ENCODE measurements around the gene WWC1. TPM values are rescaled to one million over a fixed set of nuclear protein-coding genes. Genes with fewer than 3 reads are reported as not detected.

Gene WWC1
- total and polyA plus RNA-seq, 12 donors = 0.79 to 7.8 (median 1.2) TPM

GRCh38 chr5:168451565-168451964 lies 160.1 kb downstream of the WWC1 start:
- no peak overlapping the region for H3K27ac ChIP-seq

GRCh38 chr5:168455201-168455600 lies 163.8 kb downstream of the WWC1 start:
- Histone ChIP-seq H3K9me3 (peaks cover 0 to 5% (median 0%) of the 10 kb centered on the region in 11 donors), H3K36me3 (no peaks in the 10 kb centered on the region), H3K4me1 (no peaks in the 10 kb centered on the region), H3K27me3 (peaks cover 0 to 3% (median 0%) of the 10 kb centered on the region in 7 donors), H3K4me3 (no peak overlapping the region), H3K27ac (no peak overlapping the region)
- intact Hi-C loops (cut with DNase I) = no loop called here
- DNase-seq (no peak), ATAC-seq (peak in 1 of 8 donors; percentile 16)
- TF ChIP-seq CTCF (IDR thresholded peaks at IDR 0.05) = no peak
- 91 to 93% methylated on average over 12 of the region's 12 CpGs for WGBS, 2 donors

More at GRCh38 chr5:168451565-168451964, 160.1 kb downstream of the WWC1 start:
- H3K4me1 ChIP-seq = peaks cover 0 to 15% (median 5%) of the 10 kb centered on the region in 9 donors
- H3K27me3 ChIP-seq = peaks cover 0 to 3% (median 0%) of the 10 kb centered on the region in 7 donors
- intact Hi-C loops (cut with DNase I) = no loop called here
- WGBS, 2 donors = 92% methylated on average over 3 of the region's 3 CpGs
- TF ChIP-seq CTCF (IDR thresholded peaks at IDR 0.05) = no peak
- H3K36me3 ChIP-seq = no peaks in the 10 kb centered on the region
- DNase-seq (no peak), ATAC-seq (no peak)
- H3K4me3 ChIP-seq = no peak overlapping the region
- H3K9me3 ChIP-seq = no peaks in the 10 kb centered on the region

DNA sequence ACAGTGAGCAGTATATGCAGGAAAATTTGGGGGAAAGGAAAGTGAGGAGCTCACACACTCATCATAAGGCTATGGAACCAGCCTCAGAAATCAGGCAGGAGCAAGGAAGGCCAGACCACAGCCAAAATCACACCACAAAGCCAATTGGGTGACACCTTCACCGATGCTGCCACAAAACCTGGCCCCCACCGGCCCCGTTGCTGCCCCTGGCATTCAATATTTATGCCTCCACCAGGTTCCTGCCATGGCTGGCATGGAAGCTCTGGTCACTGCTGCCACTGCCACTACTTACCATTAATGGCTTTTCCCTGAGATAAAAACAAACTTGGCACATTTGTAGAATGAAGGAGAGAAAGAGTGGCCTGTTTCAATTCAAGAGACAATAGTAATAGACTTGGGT lies 166.1 kb downstream of the WWC1 start:
- intact Hi-C loops (cut with DNase I) = no loop called here

GRCh38 chr5:168460606-168461005 lies 169.2 kb downstream of the WWC1 start:
- H3K36me3 ChIP-seq = no peaks in the 10 kb centered on the region
- ATAC-seq = no peak
- no peak for DNase-seq
- WGBS, 2 donors = 86 to 96% methylated on average over 9 of the region's 9 CpGs
- H3K9me3 ChIP-seq = peaks cover 0 to 5% (median 0%) of the 10 kb centered on the region in 11 donors
- H3K4me3 ChIP-seq = no peak overlapping the region
- no peaks in the 10 kb centered on the region for H3K27me3 ChIP-seq
- H3K4me1 ChIP-seq = no peaks in the 10 kb centered on the region
- TF ChIP-seq CTCF (IDR thresholded peaks at IDR 0.05) = no peak
- intact Hi-C loops (cut with DNase I) = no loop called here
- H3K27ac ChIP-seq = no peak overlapping the region

More for the DNA sequence above, 166.1 kb downstream of the WWC1 start:
- H3K9me3 ChIP-seq = peaks cover 0 to 5% (median 0%) of the 10 kb centered on the region in 11 donors
- WGBS, 2 donors = 93 to 97% methylated on average over 3 of the region's 3 CpGs
- H3K4me3 ChIP-seq = no peak overlapping the region
- no peaks in the 10 kb centered on the region for H3K4me1 ChIP-seq
- peaks cover 0 to 3% (median 0%) of the 10 kb centered on the region in 7 donors for H3K27me3 ChIP-seq
- no peaks in the 10 kb centered on the region for H3K36me3 ChIP-seq
- DNase-seq (no peak), ATAC-seq (no peak)
- H3K27ac ChIP-seq = no peak overlapping the region
- TF ChIP-seq CTCF (IDR thresholded peaks at IDR 0.05) = no peak

Measured in heart right ventricle (tissue), 16 donors.